Right cardiac atrium (tissue), 5 donors: Measurements from ENCODE around the gene STON2. TPM values are rescaled to one million over a fixed set of nuclear protein-coding genes. Genes with fewer than 3 reads are reported as not detected.

Experiments used
- ATAC-seq, 2 donors: fragments of 200-7000 bp; cut with Tn5 transposase; one replicate each; pipeline versions ENCODE4 v1.8.0 to v1.9.1; 2020; ENCODE audit warnings: moderate library complexity in 2 of 2, mild to moderate bottlenecking in 1 of 2
- DNase-seq, 3 donors: peaks; one replicate each; pipeline ENCODE4 v3.0.0-alpha.2; 2020
- H3K27ac ChIP-seq: one replicate; pipeline ENCODE4 v1.5.1; 2013; ENCODE audit warnings: mild to moderate bottlenecking, low read length, control low read depth, moderate library complexity
- H3K27me3 ChIP-seq: one replicate; pipeline ENCODE4 v1.6.1; 2013; ENCODE audit not compliant: control insufficient read depth, insufficient read depth
- H3K4me1 ChIP-seq: one replicate; pipeline ENCODE4 v1.6.1; 2013; ENCODE audit warnings: low read length; ENCODE audit not compliant: control insufficient read depth, insufficient read depth
- H3K4me3 ChIP-seq: one replicate; pipeline ENCODE4 v1.5.1; 2013; ENCODE audit warnings: low read length, control low read depth
- H3K9me3 ChIP-seq: one replicate; pipeline ENCODE4 v1.6.1; 2013; ENCODE audit warnings: low read length; ENCODE audit not compliant: control insufficient read depth
- WGBS: extraction: QIAGEN DNeasy Blood & Tissue Kit; methylation state at CpG from one replicate; pipeline ENCODE4 v1.1.7; 2013; 5-methylcytosine and 5-hydroxymethylcytosine counted together
- intact Hi-C, 4 donors: fragments of 100-400 bp; cut with DNase I; formaldehyde crosslinking; loops; one replicate each; pipeline versions ENCODE4 v1.11.0 to v1.14.0; 2022 to 2023
- polyA plus RNA-seq: library from polyadenylated mRNA; stranded (reverse); fragments of 200-250 nt; gene quantifications from one replicate; pipeline ENCODE4 v1.2.3, GENCODE V29; 2013
- total RNA-seq, 4 donors: library from RNA; stranded (reverse); fragmentation: NEBNext Ultra II Directional; extraction: Animal tissue kit (Norgen Biotek cat#: 25700); gene quantifications; one replicate each; pipeline ENCODE4 v1.2.1, GENCODE V29; 2021
- donor health status: healthy with polysubstance abuse.
- donor health status: DM: no; HTN: yes; CAD: no.
- donor health status: DM: no; HTN: no; CAD: no.
- donor health status: DM: no; HTN: yes; CAD: no; lungs with severe emphysema.
- donor health status: DM: yes; HTN: yes; CAD: no.

The STON2 gene
- total and polyA plus RNA-seq, 5 donors, result 2.0 to 20.1 (median 9.0) TPM

GRCh38 chr14:81400852-81401251, 728 bp upstream of the STON2 start:
- no peak overlapping the region for H3K4me3 ChIP-seq
- DNase-seq, result peak in 2 of 3 donors; percentile 66 to 74
- 73% methylated on average over 8 of the region's 8 CpGs for WGBS

GRCh38 chr14:81398196-81398891, 1.8 kb downstream of the STON2 start:
- no peaks in the 10 kb centered on the region for H3K9me3 ChIP-seq
- peaks cover 2% of the 10 kb centered on the region for H3K4me1 ChIP-seq
- 78% methylated on average over 6 of the region's 6 CpGs for WGBS
- no peaks in the 10 kb centered on the region for H3K27me3 ChIP-seq
- H3K27ac ChIP-seq, result no peak overlapping the region
- ATAC-seq (no peak), DNase-seq (no peak)
- no peak overlapping the region for H3K4me3 ChIP-seq
- intact Hi-C loops, result no loop called here

More at GRCh38 chr14:81400852-81401251, 728 bp upstream of the STON2 start:
- H3K4me1 ChIP-seq, result peaks cover 2% of the 10 kb centered on the region
- H3K9me3 ChIP-seq, result no peaks in the 10 kb centered on the region
- no peaks in the 10 kb centered on the region for H3K27me3 ChIP-seq
- no peak overlapping the region for H3K27ac ChIP-seq
- intact Hi-C loops, result loop anchor here in 1 of 4 donors (2.0 kb wide), 1 partner anchor 22 kb away; no protein-coding TSS in a partner anchor
- ATAC-seq, result peak; percentile 67 to 71

- ATAC-seq (no peak), DNase-seq (no peak)
- H3K9me3 ChIP-seq, result no peaks in the 10 kb centered on the region
- no peak overlapping the region for H3K4me3 ChIP-seq
- WGBS, result 96% methylated on average over 7 of the region's 7 CpGs
- intact Hi-C loops, result no loop called here
- H3K4me1 ChIP-seq, result peaks cover 2% of the 10 kb centered on the region
- H3K27ac ChIP-seq, result no peak overlapping the region
- no peaks in the 10 kb centered on the region for H3K27me3 ChIP-seq
Measured at GRCh38 chr14:81396113-81396512, 4.0 kb downstream of the STON2 start.

GRCh38 chr14:81394739-81395138, 5.4 kb downstream of the STON2 start:
- DNase-seq, result no peak
- 63% methylated on average over 1 of the region's 1 CpG for WGBS
- Histone ChIP-seq H3K9me3 (no peaks in the 10 kb centered on the region), H3K4me1 (no peaks in the 10 kb centered on the region), H3K27me3 (no peaks in the 10 kb centered on the region), H3K27ac (no peak overlapping the region), H3K4me3 (no peak overlapping the region)
- intact Hi-C loops, result no loop called here
- ATAC-seq, result no peak

GRCh38 chr14:81392976-81393643, 7.0 kb downstream of the STON2 start:
- no peak overlapping the region for H3K27ac ChIP-seq
- H3K4me1 ChIP-seq, result no peaks in the 10 kb centered on the region
- intact Hi-C loops, result no loop called here
- DNase-seq, result no peak
- WGBS, result 76% methylated on average over 6 of the region's 6 CpGs
- ATAC-seq, result no peak
- no peak overlapping the region for H3K4me3 ChIP-seq
- no peaks in the 10 kb centered on the region for H3K27me3 ChIP-seq
- no peaks in the 10 kb centered on the region for H3K9me3 ChIP-seq

GRCh38 chr14:81392052-81392451, 8.1 kb downstream of the STON2 start:
- DNase-seq, result no peak
- intact Hi-C loops, result no loop called here
- Histone ChIP-seq H3K9me3 (no peaks in the 10 kb centered on the region), H3K4me1 (no peaks in the 10 kb centered on the region), H3K27ac (no peak overlapping the region), H3K4me3 (no peak overlapping the region), H3K27me3 (no peaks in the 10 kb centered on the region)
- ATAC-seq, result no peak
- WGBS, result 76% methylated on average over 5 of the region's 5 CpGs

- H3K27ac ChIP-seq, result no peak overlapping the region
- ATAC-seq, result no peak
- H3K4me1 ChIP-seq, result no peaks in the 10 kb centered on the region
- no peaks in the 10 kb centered on the region for H3K27me3 ChIP-seq
- WGBS, result 60% methylated on average over 3 of the region's 3 CpGs
- no peak for DNase-seq
- H3K4me3 ChIP-seq, result no peak overlapping the region
- intact Hi-C loops, result no loop called here
- no peaks in the 10 kb centered on the region for H3K9me3 ChIP-seq
Measured at GRCh38 chr14:81390696-81391095, 9.4 kb downstream of the STON2 start.

GRCh38 chr14:81388336-81388735, 11.8 kb downstream of the STON2 start:
- intact Hi-C loops, result no loop called here
- Histone ChIP-seq H3K27ac (no peak overlapping the region), H3K9me3 (no peaks in the 10 kb centered on the region), H3K4me1 (no peaks in the 10 kb centered on the region), H3K4me3 (no peak overlapping the region), H3K27me3 (no peaks in the 10 kb centered on the region)
- WGBS, result 88% methylated on average over 2 of the region's 2 CpGs
- DNase-seq (no peak), ATAC-seq (no peak)

GRCh38 chr14:81386290-81386745, 13.8 kb downstream of the STON2 start:
- Histone ChIP-seq H3K4me3 (no peak overlapping the region), H3K4me1 (no peaks in the 10 kb centered on the region), H3K27me3 (no peaks in the 10 kb centered on the region), H3K27ac (no peak overlapping the region), H3K9me3 (no peaks in the 10 kb centered on the region)
- ATAC-seq (no peak), DNase-seq (no peak)
- intact Hi-C loops, result no loop called here
- 47% methylated on average over 4 of the region's 4 CpGs for WGBS

- DNase-seq, result no peak
- no peak overlapping the region for H3K27ac ChIP-seq
- no peak overlapping the region for H3K4me3 ChIP-seq
- intact Hi-C loops, result no loop called here
- ATAC-seq, result no peak
- H3K27me3 ChIP-seq, result no peaks in the 10 kb centered on the region
- WGBS, result 83% methylated on average over 7 of the region's 7 CpGs
- H3K9me3 ChIP-seq, result no peaks in the 10 kb centered on the region
- H3K4me1 ChIP-seq, result no peaks in the 10 kb centered on the region
Measured at GRCh38 chr14:81385886-81386285, 14.2 kb downstream of the STON2 start.

- intact Hi-C loops, result no loop called here
- 94% methylated on average over 1 of the region's 1 CpG for WGBS
- no peak overlapping the region for H3K4me3 ChIP-seq
- no peaks in the 10 kb centered on the region for H3K27me3 ChIP-seq
- DNase-seq (no peak), ATAC-seq (no peak)
- H3K4me1 ChIP-seq, result no peaks in the 10 kb centered on the region
- H3K9me3 ChIP-seq, result no peaks in the 10 kb centered on the region
- H3K27ac ChIP-seq, result no peak overlapping the region
Measured at GRCh38 chr14:81385419-81385818, 14.7 kb downstream of the STON2 start.
